NCI-H345 treated with DMSO at 0.1 percent for 48 hours (cell line): ENCODE measurements around the gene CLCF1.
A peak's percentile ranks its signal among the peaks of the same experiment; 100 is the strongest.

Experiments
- DNase-seq: peaks from one replicate; lab custom pipeline; 2025; ENCODE audit not compliant: unreplicated experiment; lab: John Stamatoyannopoulos, UW

The CLCF1 gene

DNA sequence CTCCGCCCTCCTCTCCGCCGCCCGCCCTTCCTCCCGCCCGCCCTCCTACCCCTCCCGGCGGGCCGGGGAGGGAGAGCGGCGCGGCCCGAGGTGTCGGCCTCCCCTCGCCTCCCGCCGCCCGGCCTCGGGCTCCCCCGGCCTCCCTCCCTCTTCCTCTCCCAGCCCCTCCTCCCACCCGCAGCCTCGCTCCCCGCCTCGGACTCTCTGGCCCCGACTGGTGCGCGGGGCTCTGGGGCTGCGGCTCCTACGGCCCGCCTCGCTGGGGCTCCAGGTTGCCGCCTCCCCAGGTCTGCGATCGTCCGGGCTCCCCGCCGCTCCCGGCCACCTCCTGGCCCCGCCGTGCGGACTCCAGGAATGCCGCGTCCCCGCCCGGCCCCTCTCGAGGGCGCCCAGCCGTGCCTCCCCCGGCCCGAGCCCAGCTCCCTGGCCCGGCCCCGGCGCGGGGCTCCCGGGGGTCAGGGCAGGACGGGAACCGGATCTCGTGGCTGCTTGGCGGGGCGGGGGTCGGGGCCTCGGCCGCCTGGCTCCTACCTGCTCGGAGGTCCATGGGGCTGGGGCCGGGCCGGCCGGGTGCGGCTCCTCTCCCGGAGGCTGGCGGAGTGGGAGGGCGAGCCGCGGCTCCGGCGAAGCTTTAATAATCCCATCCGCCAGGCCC, at the start of gene CLCF1:
CLCF1 (minus strand) TSS at position 606 of the 655 bp plus-strand sequence; CDS start at position 547, 59 bp downstream.
- DNase-seq = no peak

DNA sequence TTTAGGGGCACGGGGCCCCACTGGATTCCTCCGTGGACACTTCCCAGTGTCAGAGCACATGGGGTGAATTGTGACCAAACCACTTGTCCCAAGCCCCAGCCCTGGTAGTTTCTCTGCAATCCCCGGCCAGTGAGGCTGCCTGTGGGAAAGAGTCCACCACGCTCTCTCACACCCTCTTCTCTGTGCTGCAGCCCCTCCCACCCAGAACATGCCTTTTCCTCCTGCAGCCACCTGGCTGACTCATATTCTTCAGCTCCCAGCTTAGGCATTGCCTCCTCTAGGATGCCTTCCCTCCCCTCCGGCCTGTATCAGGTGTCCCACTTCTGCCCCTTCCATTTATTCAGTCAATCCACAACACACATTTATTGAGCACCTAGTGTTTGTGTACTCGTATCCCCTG, 49.5 kb upstream of the CLCF1 start:
- DNase-seq = no peak

DNA sequence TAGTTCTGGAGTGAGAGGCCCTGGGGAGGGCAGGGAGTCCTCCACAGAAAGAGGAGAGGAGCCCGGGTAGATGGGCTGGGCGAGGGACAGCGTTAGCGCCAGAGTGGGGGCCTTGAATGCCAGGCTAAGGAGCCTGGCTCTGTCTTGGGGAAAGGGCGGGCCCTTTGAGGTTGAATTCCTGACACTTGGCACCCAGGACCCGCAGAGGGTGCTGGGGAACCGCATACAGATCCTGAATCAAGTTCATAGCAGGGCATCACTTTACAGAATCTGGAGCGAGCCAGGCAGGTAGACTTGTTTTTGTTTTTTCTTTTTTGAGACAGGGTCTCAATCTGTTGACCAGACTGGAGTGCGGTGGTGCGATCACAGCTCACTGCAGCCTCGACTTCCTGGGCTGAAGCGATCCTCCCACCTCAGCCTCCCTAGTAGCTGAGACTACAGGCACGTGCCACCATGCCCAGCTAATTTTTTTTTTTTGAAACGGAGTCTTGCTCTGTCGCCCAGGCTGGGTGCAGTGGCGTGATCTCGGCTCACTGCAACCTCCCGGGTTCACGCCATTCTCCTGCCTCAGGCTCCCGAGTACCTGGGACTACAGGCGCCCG, 48.1 kb upstream of the CLCF1 start:
- DNase-seq = no peak

DNA sequence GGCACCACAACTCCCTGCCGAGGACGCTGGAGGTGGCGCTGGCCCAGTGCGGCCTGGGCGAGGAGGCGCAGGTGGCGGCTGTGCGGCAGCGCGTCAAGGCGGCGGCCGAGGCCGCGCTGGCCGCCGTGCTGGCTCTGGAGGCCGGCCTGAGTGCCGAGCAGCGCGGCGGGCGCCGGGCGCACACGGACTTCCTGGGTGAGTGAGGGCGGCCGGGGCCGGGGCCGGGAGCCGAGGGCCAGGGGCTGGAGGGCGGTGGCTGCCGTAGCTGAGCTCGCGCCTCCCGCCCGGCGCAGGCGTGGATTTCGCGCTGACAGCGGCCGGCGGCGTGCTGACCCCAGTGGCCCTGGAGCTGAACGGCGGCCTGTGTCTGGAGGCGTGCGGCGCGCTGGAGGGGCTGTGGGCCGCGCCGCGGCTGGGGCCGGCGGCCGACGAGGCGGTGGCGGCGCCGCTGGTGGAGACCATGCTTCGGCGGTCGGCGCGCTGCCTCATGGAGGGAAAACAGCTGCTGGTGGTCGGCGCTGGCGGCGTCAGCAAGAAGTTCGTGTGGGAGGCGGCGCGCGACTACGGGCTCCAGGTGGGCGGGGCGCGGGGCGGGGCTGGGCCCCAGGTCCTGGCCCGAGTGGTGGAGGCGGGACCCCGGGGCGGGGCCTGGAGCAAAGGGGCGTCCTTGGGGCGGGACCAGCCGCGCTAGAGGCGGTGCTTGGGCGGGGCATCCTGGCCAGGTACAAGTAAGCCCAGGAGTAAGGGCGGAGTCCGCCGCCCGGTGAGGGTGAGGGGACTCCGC, 47.4 kb upstream of the CLCF1 start:
- DNase-seq = peak; percentile 88

DNA sequence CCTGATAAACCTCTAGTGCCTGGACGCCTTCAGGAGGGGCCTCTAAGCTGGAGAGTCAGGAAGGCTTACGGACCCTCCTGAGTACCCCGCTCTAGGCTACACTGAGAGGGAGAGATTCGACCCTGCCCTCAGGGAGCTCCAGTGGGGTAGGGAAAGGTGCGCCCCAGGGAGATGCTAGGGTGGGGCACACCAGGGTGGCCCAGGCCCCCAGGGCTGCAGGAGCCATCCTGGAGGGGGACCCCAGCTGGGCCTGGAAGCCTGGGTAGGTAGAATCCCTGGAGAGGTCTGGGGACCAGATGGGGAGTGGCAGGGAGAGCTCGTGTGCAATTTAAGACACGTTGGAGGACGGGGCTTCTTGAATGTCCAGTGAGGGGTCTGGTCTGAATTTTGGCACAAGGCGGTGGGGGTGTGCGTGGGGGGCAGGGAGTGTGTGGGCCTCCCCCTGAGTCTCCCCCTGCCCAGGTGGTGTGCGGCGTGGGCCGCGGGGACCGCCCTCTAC, 46.8 kb upstream of the CLCF1 start:
- DNase-seq = no peak

DNA sequence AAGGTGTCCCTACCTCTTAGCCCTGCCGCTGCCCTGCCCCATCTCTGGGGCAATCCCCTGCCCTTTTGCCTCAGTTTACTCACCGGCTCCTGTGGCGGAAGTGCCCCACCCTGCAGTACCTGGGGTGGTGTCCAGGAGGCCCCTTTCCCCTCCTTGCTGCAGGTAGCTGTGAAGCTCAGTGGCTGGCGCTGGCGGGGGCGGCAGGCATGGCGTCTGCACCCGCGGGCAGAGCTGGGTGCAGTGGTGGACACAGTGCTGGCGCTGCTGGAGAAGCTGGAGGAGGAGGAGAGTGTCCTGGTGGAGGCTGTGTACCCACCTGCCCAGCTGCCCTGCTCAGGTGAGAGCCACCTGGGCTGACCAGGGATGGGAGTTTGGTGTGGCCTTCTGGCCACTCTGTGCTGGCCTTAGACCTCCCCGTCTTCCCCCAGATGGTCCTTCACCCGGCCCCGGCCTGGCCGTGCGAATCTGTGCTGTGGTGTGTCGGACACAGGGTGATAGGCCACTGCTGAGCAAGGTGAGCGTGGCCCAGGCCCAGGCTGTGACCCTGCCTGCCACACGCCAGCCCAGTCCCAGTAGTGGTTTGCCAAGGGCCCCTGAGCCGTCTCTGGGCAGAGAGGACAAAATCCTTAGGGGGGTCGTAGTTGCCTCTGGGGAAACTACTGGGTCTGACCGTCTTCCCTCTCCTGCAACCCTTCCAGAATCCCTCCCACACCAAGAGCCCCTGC, 46.1 kb upstream of the CLCF1 start:
- DNase-seq = no peak

DNA sequence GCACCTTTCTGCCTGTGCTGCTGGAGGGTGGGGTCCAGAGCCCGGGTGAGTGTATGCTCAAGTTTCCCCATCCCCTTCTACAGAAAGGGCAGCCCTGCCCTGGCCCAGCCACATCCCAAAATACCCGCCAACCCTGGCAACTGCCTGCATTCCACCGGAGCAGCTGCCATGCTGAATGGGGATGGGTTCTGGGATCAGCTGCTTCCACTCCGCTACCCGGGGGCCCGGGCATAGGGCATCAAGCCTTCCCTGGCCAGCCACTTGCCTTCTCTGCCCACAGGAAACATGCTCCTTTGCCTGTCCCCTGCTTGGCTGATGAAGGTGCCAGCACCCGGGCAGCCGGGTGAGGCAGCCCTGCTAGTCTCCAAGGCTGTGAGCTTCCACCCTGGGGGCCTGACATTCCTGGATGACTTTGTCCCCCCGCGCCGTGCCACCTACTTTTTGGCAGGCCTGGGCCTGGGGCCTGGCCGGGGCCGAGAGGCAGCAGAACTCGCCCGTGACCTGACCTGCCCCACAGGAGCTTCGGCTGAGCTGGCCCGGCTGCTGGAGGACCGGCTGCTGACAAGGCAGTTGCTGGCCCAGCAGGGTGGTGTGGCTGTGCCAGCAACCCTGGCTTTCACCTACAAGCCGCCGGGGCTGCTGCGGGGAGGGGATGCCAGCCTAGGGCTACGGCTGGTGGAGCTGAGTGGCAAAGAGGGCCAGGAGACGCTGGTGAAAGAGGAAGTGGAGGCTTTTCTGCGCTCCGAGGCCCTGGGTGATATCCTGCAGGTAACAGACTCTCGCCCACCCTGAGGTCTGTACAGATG, 45.3 kb upstream of the CLCF1 start:
- peak; percentile 36 for DNase-seq

DNA sequence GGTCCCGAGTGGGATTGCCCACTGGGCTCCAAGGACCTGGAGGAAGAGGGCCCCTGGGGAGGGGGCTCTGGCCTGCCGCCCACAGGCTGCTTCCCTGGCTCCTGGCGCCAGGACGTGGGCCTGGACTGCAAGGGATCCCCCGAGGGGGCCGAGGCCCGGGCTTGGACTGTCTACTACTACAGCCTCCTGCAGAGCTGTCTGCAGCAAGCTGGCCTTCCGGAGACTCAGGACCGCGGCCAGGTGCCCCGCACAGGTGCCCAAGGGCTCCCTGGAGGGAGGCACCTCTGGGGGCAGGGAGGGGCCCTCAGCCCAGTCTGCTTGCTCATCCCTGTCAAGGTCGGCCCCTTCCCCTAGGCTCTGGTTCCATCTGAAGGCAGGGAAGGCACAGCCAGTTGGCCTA, 44.0 kb upstream of the CLCF1 start:
- no peak for DNase-seq

DNA sequence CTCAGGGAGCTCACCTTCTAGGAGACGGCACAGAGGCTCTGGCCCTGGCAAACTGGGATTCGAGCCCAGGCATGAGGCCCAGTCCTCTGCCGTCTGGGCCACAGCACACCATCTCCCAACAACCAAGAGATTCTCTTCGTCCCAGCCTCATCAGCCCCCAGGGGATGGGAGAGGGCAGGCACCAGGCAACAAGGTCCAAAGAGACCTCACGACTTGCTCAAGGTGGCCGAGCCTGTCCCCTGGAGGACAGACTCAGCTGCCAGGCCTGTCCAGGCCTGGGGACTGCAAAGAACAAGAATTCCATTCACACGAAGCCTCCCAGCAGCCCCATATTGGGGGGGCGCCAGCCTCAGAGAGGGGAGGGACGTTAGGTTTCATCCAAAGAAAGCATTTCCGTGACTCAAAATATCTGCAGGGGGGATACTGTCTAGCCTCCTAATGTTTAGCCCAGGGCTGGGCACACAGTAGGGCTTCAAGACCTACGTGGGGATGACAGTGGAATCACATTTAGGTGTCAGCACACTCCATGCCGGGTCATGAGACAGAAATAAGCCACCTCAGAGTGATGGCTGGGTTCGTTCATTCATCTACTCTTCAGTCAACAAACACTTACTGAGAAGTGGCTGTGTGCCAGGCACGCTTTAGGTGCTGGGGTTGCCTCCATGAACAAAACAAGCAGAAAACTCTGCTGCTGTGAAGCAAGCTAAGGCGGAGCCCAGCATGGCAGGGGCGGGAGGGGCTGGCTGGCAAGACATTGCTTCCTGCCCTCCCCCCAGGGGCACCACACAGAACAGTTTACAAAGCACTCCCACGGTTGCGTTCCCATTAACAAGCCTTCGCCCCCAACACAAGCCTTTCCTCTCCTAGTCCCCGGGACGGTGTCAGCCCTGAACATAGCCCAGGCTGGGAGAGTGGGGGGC, 43.3 kb upstream of the CLCF1 start:
- DNase-seq = peak; percentile 71

DNA sequence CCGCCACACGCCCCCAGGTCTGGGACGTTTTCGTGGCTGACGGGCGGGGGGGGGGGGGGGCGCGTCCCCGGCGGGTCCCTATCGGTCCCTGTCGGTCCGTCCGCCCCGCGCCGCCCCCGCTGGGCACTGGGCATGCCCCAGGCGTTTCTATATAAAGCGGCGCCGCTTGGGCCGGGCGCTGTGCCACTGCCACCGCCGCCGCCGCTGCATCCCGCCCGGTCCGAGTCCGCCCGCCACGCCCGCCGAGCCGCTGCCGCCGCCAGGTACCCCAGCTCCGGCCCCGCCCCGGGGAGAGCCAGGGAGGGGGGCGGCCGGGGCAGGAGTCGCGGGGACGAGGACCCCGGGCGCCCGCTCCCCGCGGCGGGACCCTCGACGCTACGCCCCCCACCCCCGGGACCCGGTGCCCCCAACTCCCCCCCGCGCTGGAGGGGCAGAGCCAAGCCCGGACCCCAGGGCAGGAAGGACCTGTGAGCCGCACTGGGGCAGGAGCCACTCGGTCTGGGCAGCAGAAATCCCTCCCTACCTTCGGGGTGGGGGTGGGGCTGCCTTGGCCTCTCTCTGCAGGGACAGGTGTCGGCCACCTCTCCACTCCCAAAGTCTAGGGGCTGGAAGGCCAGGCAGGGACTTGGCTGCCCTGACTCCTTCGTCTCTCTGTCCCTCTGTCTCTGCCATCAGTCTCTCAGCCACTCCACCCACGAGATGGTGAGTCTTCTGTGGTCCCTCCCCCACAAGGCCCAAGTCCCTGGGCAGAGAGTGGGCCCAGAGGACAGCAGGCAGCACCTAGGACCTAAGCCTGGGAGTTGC, 42.3 kb upstream of the CLCF1 start, which contains the start of gene CARNS1:
CARNS1 (plus strand) TSS at position 178 of the 804 bp plus-strand sequence; CDS start at position 700, 522 bp downstream.
- DNase-seq = no peak

DNA sequence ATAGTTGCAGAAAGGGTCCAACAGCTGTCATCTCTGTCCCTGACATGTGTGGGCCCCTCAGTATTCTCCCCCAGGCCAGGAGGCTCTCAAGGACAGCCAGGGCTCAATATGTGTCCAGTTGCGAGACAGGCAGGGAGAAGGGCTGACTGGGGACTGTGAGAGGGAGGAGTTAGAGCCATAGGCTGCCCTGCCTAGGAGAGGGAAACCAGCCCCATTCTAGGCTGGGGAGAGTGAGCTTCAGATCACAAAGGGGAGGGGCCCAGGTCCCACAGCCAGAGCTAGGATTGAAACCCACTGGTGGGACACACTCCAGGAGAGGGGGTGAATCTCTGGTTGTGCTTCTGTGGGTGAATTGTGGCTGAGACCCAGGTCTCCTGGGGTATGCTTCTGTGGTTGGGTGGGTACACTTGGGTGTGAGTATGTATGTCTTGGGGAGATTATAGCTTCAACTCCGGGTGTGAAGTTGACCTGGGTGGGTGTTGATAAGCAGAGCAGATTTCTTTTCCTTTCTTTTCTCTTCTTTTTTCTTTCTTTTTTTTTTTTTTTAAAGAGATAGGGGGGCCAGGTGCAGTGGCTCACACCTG, 40.0 kb upstream of the CLCF1 start:
- no peak for DNase-seq

DNA sequence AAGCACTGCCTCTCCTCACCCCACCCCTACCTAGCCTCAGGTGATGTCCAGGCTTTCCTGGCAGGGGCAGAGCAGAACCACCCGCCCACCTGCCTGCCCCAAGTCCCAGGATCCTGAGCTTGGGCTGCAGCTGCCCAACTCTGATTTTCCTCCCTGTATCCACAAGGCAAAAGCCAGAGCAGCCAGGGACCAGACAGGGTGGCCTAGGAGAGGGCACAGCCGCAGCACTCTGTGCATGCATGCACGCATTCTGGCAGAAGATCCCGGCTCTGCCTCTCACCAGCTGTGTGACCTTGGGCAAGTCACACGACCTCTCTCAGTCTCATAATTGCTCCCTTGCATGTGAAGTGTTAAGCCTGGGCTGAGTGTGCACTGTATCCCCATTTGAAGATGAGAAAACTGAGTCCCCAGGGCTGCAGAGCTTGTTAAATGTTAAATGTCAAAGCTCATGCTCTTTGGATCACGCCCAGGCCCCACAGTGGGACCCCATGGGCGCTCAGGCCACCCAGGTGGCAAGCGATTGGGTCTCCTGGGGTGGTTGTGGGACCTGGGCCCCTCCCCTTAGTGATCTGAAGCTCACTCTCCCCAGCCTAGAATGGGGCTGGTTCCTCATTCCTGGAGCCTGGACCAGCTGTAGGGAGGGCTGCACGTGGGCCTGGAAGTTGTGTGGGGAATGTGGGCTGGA, 39.2 kb upstream of the CLCF1 start:
- no peak for DNase-seq

DNA sequence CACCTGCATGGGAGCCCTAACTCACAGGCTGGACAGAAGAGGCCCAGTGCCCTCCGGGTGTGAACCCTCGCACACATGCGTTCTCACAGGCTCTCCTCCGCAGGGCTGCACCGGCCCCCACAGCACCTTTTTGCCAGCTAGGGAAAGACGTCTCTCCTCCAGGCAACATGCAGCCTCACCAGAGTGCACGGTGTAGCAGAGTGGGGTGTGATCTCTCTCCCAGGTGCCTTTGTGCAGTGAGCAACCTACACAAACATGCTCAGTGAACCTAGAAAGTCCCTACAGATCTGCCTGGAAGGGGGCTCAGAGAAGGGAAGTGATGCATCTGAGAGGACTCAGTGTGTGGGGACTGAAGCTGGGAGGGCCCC, 38.4 kb upstream of the CLCF1 start:
- no peak for DNase-seq

DNA sequence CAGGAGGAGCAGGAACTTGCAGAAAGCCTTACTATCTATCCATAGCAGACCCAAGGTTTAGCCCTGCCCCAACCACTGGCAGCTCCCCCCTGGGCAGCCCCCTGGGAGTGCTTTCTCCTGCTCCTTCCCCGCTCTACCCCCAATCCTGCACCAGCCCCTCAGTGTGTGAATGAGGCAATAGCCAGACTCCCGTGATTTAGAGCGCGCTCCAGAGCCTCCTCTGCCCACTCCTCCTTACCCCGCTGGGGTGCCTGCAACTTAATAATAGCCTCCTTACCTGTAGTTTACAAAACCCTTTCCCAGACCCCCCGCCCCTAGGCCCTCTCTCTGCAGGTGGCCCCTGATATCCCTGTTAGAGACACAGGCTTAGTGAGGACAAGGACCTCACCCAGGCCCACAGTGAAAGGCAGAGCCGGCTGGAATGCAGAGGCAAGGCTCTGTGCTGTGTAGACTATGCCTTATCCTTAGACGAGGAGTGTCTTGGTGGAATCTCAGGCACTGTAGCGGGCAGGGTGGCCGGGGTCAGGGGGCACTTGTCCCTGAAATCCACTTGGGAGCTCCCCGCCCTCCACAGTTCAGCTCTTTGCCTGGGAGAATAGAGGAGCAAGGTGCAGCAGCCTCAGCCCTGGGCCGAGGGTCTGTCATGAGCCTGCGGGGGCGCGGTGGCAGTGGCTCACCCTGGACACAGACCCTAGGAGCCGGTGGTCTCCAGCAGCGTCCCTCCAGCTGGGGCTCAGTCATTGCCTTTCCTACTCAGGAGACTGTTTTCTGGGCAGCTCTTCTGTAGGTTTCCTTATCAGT, 37.8 kb upstream of the CLCF1 start:
- no peak for DNase-seq

DNA sequence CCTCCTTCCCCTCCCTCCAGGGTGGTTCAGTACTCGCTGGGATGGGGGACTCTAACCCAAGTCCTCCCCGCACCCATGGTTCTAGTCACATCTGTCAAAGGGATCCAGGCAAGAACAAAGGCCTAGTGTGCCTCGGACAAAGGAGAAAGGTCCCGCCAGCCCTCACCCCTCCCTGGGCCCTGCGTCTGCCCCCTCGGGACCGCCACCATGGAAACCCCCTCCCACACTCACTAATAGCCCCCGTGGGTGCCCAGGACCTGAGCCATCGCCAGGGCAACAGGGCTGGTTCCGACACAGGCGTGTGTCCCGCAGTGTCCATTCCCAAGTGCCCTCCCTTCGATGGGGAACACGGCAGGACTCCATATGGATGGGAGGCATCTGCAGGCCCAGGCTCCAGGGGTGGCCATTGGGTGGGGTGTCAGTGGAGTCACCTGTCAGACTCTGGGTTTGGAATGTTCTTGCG, 37.0 kb upstream of the CLCF1 start:
- DNase-seq = no peak

DNA sequence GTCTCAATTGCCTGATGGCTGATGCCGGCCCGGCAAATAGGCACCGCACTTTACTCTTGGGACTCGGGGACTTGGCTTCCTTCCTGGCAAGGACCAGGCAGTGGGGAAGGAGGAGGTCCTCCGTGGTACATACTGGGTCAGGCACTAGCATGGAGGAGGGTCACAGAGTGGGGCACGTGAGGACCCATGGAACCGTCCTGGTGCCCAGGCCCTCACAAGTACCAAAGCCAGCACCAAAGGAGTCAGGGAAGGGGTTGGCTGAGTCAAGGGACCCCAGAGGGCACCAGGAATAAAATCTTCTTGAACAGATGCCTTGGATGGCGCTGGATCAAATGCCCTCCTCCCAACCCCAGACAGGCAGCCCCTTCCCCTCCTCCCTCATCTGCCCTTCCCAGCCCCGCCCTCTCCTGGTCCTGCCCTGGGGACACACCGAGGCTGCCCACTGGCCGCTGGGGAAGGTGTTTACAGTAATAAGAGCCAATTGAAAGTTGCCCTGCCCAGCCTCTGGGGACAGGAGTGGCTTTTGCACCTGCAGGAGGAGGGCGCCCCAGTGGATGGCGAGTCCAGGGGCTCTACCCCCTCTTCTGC, 36.5 kb upstream of the CLCF1 start:
- no peak for DNase-seq
